ENCODE measurements around the gene DST.
"Not testable (repeated sequence)": the region's sequence is repeated elsewhere in the genome, so short reads cannot be mapped to it uniquely, and the experiment has no call there.

DST gene

GRCh38 chr6:56573624-56574023, 69.1 kb downstream of the DST start:
- no peak for TF ChIP-seq ZFX (IDR thresholded peaks at IDR 0.05; ENCODE audit: borderline replicate concordance)
- TF ChIP-seq CTCF (IDR thresholded peaks at IDR 0.05): no peak
- no peak overlapping the region for H3K27ac ChIP-seq

DNA sequence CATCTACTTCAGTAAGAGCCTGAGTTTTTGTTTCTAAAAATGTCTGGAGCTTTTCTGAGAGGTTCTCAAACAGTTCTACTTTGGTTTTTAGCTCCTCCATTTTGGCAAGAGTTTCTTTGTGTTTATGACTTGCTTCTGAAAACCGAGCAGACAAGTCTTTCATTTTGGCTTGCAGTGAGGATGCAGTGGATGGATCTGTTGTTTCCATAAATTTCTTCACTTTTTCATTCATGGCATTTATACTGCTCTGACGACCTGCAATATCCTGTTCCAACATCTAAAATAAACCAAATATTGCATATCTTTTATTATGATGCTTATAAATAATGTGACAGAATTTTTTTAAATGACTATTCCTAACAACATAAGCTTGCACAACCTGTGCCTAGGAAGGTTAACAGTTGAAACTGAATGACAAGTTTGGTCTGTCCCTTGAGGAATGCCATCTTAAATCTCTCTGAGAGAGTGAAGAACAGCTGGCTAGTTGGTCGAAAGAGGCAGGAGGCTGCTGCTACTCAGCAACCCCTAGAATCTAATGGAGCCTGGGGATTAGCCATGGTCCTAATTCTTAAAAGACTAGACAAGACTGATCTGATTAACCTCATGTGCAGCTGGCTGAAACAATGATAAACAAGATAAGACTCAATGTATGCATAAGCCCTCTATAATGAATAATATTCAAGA, 69.8 kb downstream of the DST start:
- no peak for TF ChIP-seq ZFX (IDR thresholded peaks at IDR 0.05; ENCODE audit: borderline replicate concordance)
- no peak for TF ChIP-seq CTCF (IDR thresholded peaks at IDR 0.05)
- no peak overlapping the region for H3K27ac ChIP-seq

DNA sequence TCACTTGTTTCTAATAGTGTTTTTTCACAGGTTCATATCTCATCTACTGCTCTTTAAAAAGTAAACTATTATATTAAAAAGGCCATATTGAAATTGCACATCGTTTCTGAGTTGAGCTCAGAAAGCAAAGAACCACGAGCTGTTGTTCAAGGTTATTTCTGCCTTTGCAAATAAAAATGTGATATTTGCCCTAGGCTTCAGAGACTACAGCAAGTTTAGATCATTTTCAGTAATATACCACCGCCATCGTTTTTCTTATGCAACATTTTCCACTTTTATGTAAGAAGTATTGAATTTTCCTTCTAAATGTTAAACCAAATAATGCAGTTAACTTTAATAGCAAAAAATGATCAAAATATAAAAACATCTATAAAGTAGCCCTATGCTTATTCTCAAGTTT, 71.1 kb downstream of the DST start:
- no peak overlapping the region for H3K27ac ChIP-seq
- no peak for TF ChIP-seq CTCF (IDR thresholded peaks at IDR 0.05)
- TF ChIP-seq ZFX (IDR thresholded peaks at IDR 0.05; ENCODE audit: borderline replicate concordance): no peak

- H3K27ac ChIP-seq: no peak overlapping the region
- TF ChIP-seq ZFX (IDR thresholded peaks at IDR 0.05; ENCODE audit: borderline replicate concordance) (no peak), CTCF (IDR thresholded peaks at IDR 0.05) (peak; percentile 79)
These were observed 72.0 kb downstream of the DST start for GRCh38 chr6:56570413-56571359.

DNA sequence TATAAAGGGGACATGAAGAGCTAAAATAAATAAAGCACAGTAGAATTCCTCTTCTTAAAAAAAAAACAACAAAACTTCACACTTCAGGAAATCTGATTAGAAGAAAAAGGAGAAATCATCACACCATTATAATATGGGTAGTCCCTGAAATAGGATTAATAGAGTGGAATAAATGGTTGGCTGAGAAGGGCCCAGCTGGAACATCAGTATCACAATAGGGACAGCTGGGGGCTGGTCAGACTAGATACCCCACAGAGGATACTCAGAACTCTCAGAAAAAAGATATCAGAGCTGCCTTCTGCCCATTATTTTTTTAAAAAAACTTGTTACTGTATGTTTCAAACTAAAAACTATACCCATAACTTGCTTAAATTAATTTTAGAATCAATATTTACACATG, 75.2 kb downstream of the DST start:
- no peak for TF ChIP-seq CTCF (IDR thresholded peaks at IDR 0.05)
- TF ChIP-seq ZFX (IDR thresholded peaks at IDR 0.05; ENCODE audit: borderline replicate concordance): no peak
- no peak overlapping the region for H3K27ac ChIP-seq

DNA sequence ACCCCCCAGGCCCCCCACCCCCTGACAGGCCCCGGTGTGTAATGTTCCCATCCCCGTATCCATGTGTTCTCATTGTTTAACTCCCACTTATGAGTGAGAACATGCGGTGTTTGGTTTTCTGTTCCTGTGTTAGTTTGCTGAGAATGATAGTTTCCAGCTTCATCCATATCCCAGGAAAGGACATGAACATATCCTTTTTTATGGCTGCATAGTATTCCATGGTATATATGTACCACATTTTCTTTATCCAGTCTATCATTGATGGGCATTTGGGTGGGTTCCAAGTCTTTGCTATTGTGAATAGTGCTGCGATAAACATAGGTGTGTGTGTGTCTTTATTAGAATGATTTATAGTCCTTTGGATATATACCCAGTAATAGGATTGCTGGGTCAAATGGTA, 80.0 kb downstream of the DST start:
- not testable (repeated sequence) for H3K27ac ChIP-seq

GRCh38 chr6:56556751-56557540, 85.7 kb downstream of the DST start:
- TF ChIP-seq CTCF (IDR thresholded peaks at IDR 0.05) (no peak), ZFX (IDR thresholded peaks at IDR 0.05; ENCODE audit: borderline replicate concordance) (no peak)
- H3K27ac ChIP-seq: no peak overlapping the region
